H1 (cell line): ENCODE results near the gene CAMTA1. TPM values are rescaled to one million over a fixed set of nuclear protein-coding genes. Genes with fewer than 3 reads are reported as not detected.

Source experiments
- KDM4A ChIP-seq: IDR thresholded peaks from one replicate; pipeline ENCODE4 v1.7.1; 2012; ENCODE audit warnings: low read depth, mild to moderate bottlenecking, moderate library complexity, low read length, inconsistent platforms; ENCODE audit not compliant: severe bottlenecking
- USF2 ChIP-seq: IDR thresholded peaks from 2 replicates; pipeline ENCODE4 v1.6.1; 2011; ENCODE audit warnings: low read length, improper control_type of control experiment
- polyA plus RNA-seq, 7 experiments: library from polyadenylated mRNA; depleted of rRNA in 3 of 7; stranded (reverse) in 5 of 7; unstranded in 2 of 7; fragments of >200 nt in 5 of 7; fragments of 200-250 nt in 2 of 7; gene quantifications; 1 replicate in 5 of 7; 2 replicates in 1 of 7; 4 replicates in 1 of 7; pipeline versions ENCODE4 v1.2.1 to v1.2.3, GENCODE V29; 2011 to 2013; ENCODE audit warnings: missing spikeins in 2 of 7, mixed read lengths in 2 of 7
- total RNA-seq: library from RNA; stranded (reverse); fragmentation: NEBNext Ultra II Directional; extraction: Animal tissue kit (Norgen Biotek cat#: 25700); gene quantifications from 2 replicates; pipeline ENCODE4 v1.2.1, GENCODE V29; 2021
- TF ChIP-seq, protein P1 (sequence below): IDR thresholded peaks from 2 replicates; pipeline ENCODE4 v1.6.1; 2012; ENCODE audit warnings: inconsistent platforms

Gene CAMTA1
- total and polyA plus RNA-seq, 2 of the 8 experiments (the other 6 are each of a cell fraction or from before 2014, with no cell fraction given): 65.0 to 119 TPM

DNA sequence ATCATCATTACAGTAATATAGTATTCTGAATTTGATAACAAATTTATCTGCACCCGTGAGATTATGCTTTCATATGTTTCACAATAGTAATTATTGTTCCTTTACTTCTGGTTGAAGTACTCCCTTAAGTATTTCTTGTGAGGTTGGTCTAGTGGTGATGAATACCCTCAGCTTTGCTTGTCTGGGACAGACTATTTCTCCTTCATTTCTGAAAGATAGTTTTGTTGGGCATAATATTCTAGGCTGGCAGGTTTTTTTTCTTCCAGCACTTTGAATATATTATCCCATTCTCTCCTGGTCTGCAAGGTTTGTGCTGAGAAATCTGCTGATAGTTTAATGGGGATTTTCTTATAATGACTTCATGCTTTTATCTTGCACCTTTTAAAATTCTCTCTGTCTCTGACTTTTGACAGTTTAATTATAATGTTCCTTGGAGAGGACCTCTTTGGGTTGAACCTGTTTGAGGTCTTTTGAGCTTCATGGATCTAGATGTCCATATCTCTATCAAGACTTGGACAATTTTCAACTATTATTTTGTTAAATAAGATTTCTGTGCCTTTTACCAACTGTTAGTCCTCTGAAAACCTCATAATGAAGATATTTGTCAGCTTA lies 614.4 kb downstream of the CAMTA1 start (continued):
- TF ChIP-seq, protein P1, sequence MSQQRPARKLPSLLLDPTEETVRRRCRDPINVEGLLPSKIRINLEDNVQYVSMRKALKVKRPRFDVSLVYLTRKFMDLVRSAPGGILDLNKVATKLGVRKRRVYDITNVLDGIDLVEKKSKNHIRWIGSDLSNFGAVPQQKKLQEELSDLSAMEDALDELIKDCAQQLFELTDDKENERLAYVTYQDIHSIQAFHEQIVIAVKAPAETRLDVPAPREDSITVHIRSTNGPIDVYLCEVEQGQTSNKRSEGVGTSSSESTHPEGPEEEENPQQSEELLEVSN: no peak
- no peak for TF ChIP-seq USF2
- TF ChIP-seq KDM4A: no peak
